ENCODE results near the gene KCNB1.
A peak's percentile ranks its signal among the peaks of the same experiment; 100 is the strongest.

KCNB1 gene

GRCh38 chr20:49471397-49471796, 11.1 kb downstream of the KCNB1 start:
- no peak for DNase-seq (ENCODE audit: low spot score)
- peak; percentile 87 for FAIRE-seq

GRCh38 chr20:49470922-49471321, 11.5 kb downstream of the KCNB1 start:
- FAIRE-seq (no peak), DNase-seq (ENCODE audit: low spot score) (no peak)

GRCh38 chr20:49469060-49469459, 13.4 kb downstream of the KCNB1 start:
- no peak for FAIRE-seq
- no peak for DNase-seq (ENCODE audit: low spot score)

GRCh38 chr20:49468412-49468811, 14.1 kb downstream of the KCNB1 start:
- no peak for DNase-seq (ENCODE audit: low spot score)
- peak; percentile 65 for FAIRE-seq

GRCh38 chr20:49466114-49466912, 16.2 kb downstream of the KCNB1 start:
- FAIRE-seq (no peak), DNase-seq (ENCODE audit: low spot score) (no peak)

- DNase-seq (ENCODE audit: low spot score) = no peak
- FAIRE-seq = no peak
Measured at GRCh38 chr20:49464556-49464955, 17.9 kb downstream of the KCNB1 start.

GRCh38 chr20:49462626-49463025, 19.8 kb downstream of the KCNB1 start:
- no peak for FAIRE-seq
- DNase-seq (ENCODE audit: low spot score) = no peak

- no peak for DNase-seq (ENCODE audit: low spot score)
- FAIRE-seq = peak; percentile 61
Measured at GRCh38 chr20:49461894-49462620, 20.4 kb downstream of the KCNB1 start.

GRCh38 chr20:49460916-49461315, 21.6 kb downstream of the KCNB1 start:
- peak; percentile 80 for DNase-seq (ENCODE audit: low spot score)
- peak; percentile 77 for FAIRE-seq

GRCh38 chr20:49460131-49460530, 22.3 kb downstream of the KCNB1 start:
- FAIRE-seq = no peak
- DNase-seq (ENCODE audit: low spot score) = no peak

GRCh38 chr20:49459684-49460083, 22.8 kb downstream of the KCNB1 start:
- no peak for DNase-seq (ENCODE audit: low spot score)
- no peak for FAIRE-seq

GRCh38 chr20:49457444-49457843, 25.0 kb downstream of the KCNB1 start:
- DNase-seq (ENCODE audit: low spot score) (no peak), FAIRE-seq (no peak)

- DNase-seq (ENCODE audit: low spot score) (no peak), FAIRE-seq (no peak)
Measured at GRCh38 chr20:49456646-49457045, 25.8 kb downstream of the KCNB1 start.

- DNase-seq (ENCODE audit: low spot score) (no peak), FAIRE-seq (no peak)
Measured at GRCh38 chr20:49455691-49456090, 26.8 kb downstream of the KCNB1 start.

GRCh38 chr20:49452011-49452482, 30.4 kb downstream of the KCNB1 start:
- peak; percentile 76 for FAIRE-seq
- peak; percentile 61 for DNase-seq (ENCODE audit: low spot score)

GRCh38 chr20:49450281-49450721, 32.2 kb downstream of the KCNB1 start:
- DNase-seq (ENCODE audit: low spot score) (no peak), FAIRE-seq (peak; percentile 88)

- DNase-seq (ENCODE audit: low spot score) = no peak
- FAIRE-seq = no peak
Measured at GRCh38 chr20:49448917-49449316, 33.6 kb downstream of the KCNB1 start.

GRCh38 chr20:49447946-49448809, 34.3 kb downstream of the KCNB1 start:
- FAIRE-seq = no peak
- no peak for DNase-seq (ENCODE audit: low spot score)

- no peak for DNase-seq (ENCODE audit: low spot score)
- peak; percentile 27 for FAIRE-seq
Measured at GRCh38 chr20:49447364-49447763, 35.1 kb downstream of the KCNB1 start.

- no peak for FAIRE-seq
- peak; percentile 38 for DNase-seq (ENCODE audit: low spot score)
Measured at GRCh38 chr20:49446808-49447207, 35.7 kb downstream of the KCNB1 start.

- peak; percentile 53 for FAIRE-seq
- no peak for DNase-seq (ENCODE audit: low spot score)
Measured at GRCh38 chr20:49446080-49446479, 36.4 kb downstream of the KCNB1 start.

- FAIRE-seq = no peak
- DNase-seq (ENCODE audit: low spot score) = no peak
Measured at GRCh38 chr20:49445176-49445575, 37.3 kb downstream of the KCNB1 start.
